Heart left ventricle (tissue), 16 donors: ENCODE measurements around the gene OR4D1. TPM values are rescaled to one million over a fixed set of nuclear protein-coding genes. Genes with fewer than 3 reads are reported as not detected.

Experiments
- ATAC-seq, 4 donors: fragments of 200-7000 bp; cut with Tn5 transposase; one replicate each; pipeline ENCODE4 v1.9.1; 2020 to 2022; ENCODE audit warnings: moderate library complexity in 4 of 4, mild to moderate bottlenecking in 3 of 4, moderate number of reproducible peaks in 1 of 4
- DNase-seq, 5 donors: peaks; one replicate each; pipeline ENCODE4 v3.0.0-alpha.2; 2020
- H3K27ac ChIP-seq, 12 donors: fragments of 200-600 bp; sonication (generic) in 4 of 12; one replicate each; pipeline versions ENCODE4 v1.5.0 to v1.8.0; 2016 to 2022; ENCODE audit warnings: mild to moderate bottlenecking in 2 of 12
- H3K27me3 ChIP-seq, 9 donors: fragments of 200-600 bp; sonication (generic) in 2 of 9; one replicate each; pipeline versions ENCODE4 v1.5.1 to v1.8.0; 2016 to 2022; ENCODE audit warnings: mild to moderate bottlenecking in 3 of 9
- H3K36me3 ChIP-seq, 9 donors: fragments of 200-600 bp; sonication (generic) in 2 of 9; one replicate each; pipeline versions ENCODE4 v1.5.0 to v1.8.0; 2018 to 2022; ENCODE audit warnings: mild to moderate bottlenecking in 2 of 9
- H3K4me1 ChIP-seq, 12 donors: fragments of 200-600 bp; sonication (generic) in 4 of 12; one replicate each; pipeline versions ENCODE4 v1.5.0 to v1.8.0; 2016 to 2022; ENCODE audit warnings: mild to moderate bottlenecking in 3 of 12
- H3K4me3 ChIP-seq, 12 donors: fragments of 200-600 bp; sonication (generic) in 4 of 12; one replicate each; pipeline versions ENCODE4 v1.5.0 to v1.8.0; 2017 to 2022; ENCODE audit warnings: mild to moderate bottlenecking in 9 of 12, moderate library complexity in 4 of 12
- H3K9me3 ChIP-seq, 12 donors: fragments of 200-600 bp; sonication (generic) in 4 of 12; one replicate each; pipeline versions ENCODE4 v1.5.0 to v1.8.0; 2016 to 2022; ENCODE audit warnings: mild to moderate bottlenecking in 1 of 12
- POLR2A ChIP-seq, 2 donors: fragments of 450-650 bp; IDR thresholded peaks; one replicate each; pipeline ENCODE4 v1.6.1; 2017; ENCODE audit warnings: antibody characterized with exemption in 2 of 2, mild to moderate bottlenecking in 2 of 2, moderate library complexity in 2 of 2
- WGBS, 4 donors: extraction: QIAGEN DNeasy Blood & Tissue Kit in 2 of 4; methylation state at CpG; one replicate each; pipeline versions ENCODE4 v1.1.5 to v1.1.7; 2013 to 2018; 5-methylcytosine and 5-hydroxymethylcytosine counted together
- intact Hi-C, 10 donors: fragments of 100-400 bp; cut with DNase I; formaldehyde crosslinking; loops; one replicate each; pipeline versions ENCODE4 v1.11.1 to v1.14.2; 2022
- polyA plus RNA-seq, 2 donors: library from polyadenylated mRNA; stranded (reverse); fragments of 200-250 nt; gene quantifications; one replicate each; pipeline ENCODE4 v1.2.3, GENCODE V29; 2013
- total RNA-seq, 9 donors: library from RNA; depleted of rRNA in 2 of 9; stranded (reverse); fragments of >200 nt in 2 of 9; fragmentation: NEBNext Ultra II Directional in 3 of 9; extraction: Animal tissue kit (Norgen Biotek cat#: 25700) in 3 of 9; gene quantifications; one replicate each; pipeline versions ENCODE4 v1.1.0 to v1.2.4, GENCODE V29; 2016 to 2023
- TF ChIP-seq, protein P1 (sequence below), 12 donors: fragments of 200-600 bp; sonication (generic) in 4 of 12; IDR thresholded peaks; one replicate each; pipeline versions ENCODE4 v1.5.0 to v1.8.0; 2018 to 2022; ENCODE audit warnings: antibody characterized with exemption in 12 of 12, mild to moderate bottlenecking in 5 of 12
- donor health status: ischemic (EF 13 %, LVEDD 7.1; RV severe dilation, severe dysfunction).
- donor health status: healthy with polysubstance abuse.
- donor health status: DM: no; HTN: yes; CAD: no.
- donor health status: DM: no; HTN: no; CAD: no.
- donor health status: ischemic (EF 25% LVEDD 6.9; RV normal size, moderate dysfunction).
- donor health status: ischemic (EF 25% LVEDD 5.7; RV mildly dilated, moderate dysfunction).
- donor health status: healthy.
- donor health status: DM: yes; HTN: yes; CAD: no.
- donor health status: ischemic (EF 35%, LVEDD 5.7; RV mildly dilated, moderate dysfunction).
- donor health status: nonischemic (EF 11% LVEDD 7.7; RV severe dilation, severe dysfunction).
- donor health status: DM: yes; HTN: yes; CAD: no.
- donor health status: PGD.
- donor health status: ischemic (EF 29% LVEDD 5.4; RV normal size, mild dysfunction).
- donor health status: nonischemic (EF 23%, LVEDD 6.1; RV moderate dilation, normal function).

OR4D1 gene
- total and polyA plus RNA-seq, 11 donors, result not detected

- WGBS, 4 donors, result 48 to 50% (median 48%) methylated on average over 3 of the region's 3 CpGs
- intact Hi-C loops, result no loop called here
- Histone ChIP-seq H3K4me1 (no peaks in the 10 kb centered on the region), H3K4me3 (no peak overlapping the region), H3K27me3 (peaks cover 0 to 24% (median 0%) of the 10 kb centered on the region in 9 donors), H3K36me3 (no peaks in the 10 kb centered on the region), H3K27ac (no peak overlapping the region), H3K9me3 (no peaks in the 10 kb centered on the region)
- TF ChIP-seq, protein P1, sequence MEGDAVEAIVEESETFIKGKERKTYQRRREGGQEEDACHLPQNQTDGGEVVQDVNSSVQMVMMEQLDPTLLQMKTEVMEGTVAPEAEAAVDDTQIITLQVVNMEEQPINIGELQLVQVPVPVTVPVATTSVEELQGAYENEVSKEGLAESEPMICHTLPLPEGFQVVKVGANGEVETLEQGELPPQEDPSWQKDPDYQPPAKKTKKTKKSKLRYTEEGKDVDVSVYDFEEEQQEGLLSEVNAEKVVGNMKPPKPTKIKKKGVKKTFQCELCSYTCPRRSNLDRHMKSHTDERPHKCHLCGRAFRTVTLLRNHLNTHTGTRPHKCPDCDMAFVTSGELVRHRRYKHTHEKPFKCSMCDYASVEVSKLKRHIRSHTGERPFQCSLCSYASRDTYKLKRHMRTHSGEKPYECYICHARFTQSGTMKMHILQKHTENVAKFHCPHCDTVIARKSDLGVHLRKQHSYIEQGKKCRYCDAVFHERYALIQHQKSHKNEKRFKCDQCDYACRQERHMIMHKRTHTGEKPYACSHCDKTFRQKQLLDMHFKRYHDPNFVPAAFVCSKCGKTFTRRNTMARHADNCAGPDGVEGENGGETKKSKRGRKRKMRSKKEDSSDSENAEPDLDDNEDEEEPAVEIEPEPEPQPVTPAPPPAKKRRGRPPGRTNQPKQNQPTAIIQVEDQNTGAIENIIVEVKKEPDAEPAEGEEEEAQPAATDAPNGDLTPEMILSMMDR (IDR thresholded peaks at IDR 0.05), result no peak
- no peak for TF ChIP-seq POLR2A (IDR thresholded peaks at IDR 0.05)
- no peak for ATAC-seq
- no peak for DNase-seq
These were observed 26.7 kb downstream of the OR4D1 start for GRCh38 chr17:58174871-58175270.

DNA sequence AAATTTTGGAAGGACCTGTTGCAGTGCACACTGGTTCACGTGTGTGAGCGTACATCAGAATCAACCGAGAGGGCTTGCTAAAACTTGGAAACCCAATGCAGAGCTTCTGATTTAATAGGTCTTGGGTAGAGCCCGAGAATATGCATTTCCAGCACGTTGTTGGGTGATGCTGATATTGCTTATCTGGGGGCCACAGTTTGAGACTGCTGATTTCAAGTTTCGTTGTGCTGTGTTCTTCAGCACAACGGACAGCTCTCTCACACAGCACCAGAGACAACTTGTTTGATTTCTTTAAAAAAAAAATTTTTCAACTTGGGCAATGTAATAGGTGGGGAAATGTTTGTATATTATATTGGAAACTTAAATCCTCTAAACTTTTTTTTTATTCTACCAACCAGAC, 28.0 kb downstream of the OR4D1 start:
- H3K4me3 ChIP-seq, result no peak overlapping the region
- no peaks in the 10 kb centered on the region for H3K9me3 ChIP-seq
- peaks cover 0 to 18% (median 0%) of the 10 kb centered on the region in 9 donors for H3K27me3 ChIP-seq
- DNase-seq (no peak), ATAC-seq (no peak)
- intact Hi-C loops, result no loop called here
- no peak for TF ChIP-seq POLR2A (IDR thresholded peaks at IDR 0.05)
- TF ChIP-seq, protein P1 (IDR thresholded peaks at IDR 0.05), result no peak
- WGBS, 4 donors, result 40 to 41% (median 40%) methylated on average over 7 of the region's 7 CpGs
- no peak overlapping the region for H3K27ac ChIP-seq
- H3K36me3 ChIP-seq, result no peaks in the 10 kb centered on the region
- no peaks in the 10 kb centered on the region for H3K4me1 ChIP-seq

DNA sequence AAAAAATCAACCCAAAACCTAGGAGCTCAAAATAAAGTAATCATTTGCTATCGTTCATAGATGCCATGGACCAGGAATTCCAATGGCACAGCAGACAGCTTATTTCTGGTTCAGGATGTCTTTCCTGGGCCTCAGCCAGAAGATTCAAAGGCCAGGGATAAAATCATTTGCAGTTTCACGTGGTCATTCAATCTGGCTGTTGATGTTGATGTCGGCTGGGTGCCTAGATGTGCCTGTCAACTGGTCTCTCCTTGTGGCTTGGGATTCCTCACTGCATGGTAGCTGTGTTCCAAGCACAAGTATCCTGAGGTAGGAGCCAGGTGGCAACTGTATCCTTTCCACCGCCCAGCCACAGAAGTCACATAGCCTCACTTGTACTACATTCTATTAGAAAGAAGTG, 33.6 kb downstream of the OR4D1 start:
- Histone ChIP-seq H3K9me3 (no peaks in the 10 kb centered on the region), H3K4me3 (no peak overlapping the region), H3K27ac (no peak overlapping the region), H3K27me3 (peaks cover 0 to 16% (median 0%) of the 10 kb centered on the region in 9 donors), H3K4me1 (no peaks in the 10 kb centered on the region), H3K36me3 (no peaks in the 10 kb centered on the region)
- no peak for DNase-seq
- 56 to 69% (median 66%) methylated on average over 4 of the region's 4 CpGs for WGBS, 4 donors
- intact Hi-C loops, result no loop called here
- TF ChIP-seq, protein P1 (IDR thresholded peaks at IDR 0.05), result no peak
- no peak for TF ChIP-seq POLR2A (IDR thresholded peaks at IDR 0.05)
- ATAC-seq, result no peak

DNA sequence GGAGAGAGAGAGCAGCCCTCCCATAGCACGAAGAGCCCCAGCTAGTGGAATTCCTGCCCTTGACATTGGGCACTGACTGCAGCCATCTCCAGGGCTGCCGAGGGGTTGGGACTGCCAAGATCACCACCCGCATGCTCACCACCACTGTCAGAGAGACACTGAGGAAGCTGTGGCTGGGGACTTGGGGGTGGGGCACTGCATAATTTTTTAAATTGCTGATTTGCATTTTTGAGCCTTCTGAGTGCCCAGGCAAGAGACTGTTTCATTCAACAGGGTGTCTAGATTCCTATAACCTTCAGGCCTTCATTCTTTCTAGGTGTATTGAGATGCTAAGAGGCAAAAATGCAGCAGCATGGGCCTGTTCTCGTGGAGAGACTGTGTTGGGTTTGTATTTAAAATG, 35.3 kb downstream of the OR4D1 start:
- intact Hi-C loops, result no loop called here
- H3K36me3 ChIP-seq, result no peaks in the 10 kb centered on the region
- ATAC-seq (no peak), DNase-seq (no peak)
- no peak overlapping the region for H3K4me3 ChIP-seq
- H3K9me3 ChIP-seq, result no peaks in the 10 kb centered on the region
- no peak for TF ChIP-seq POLR2A (IDR thresholded peaks at IDR 0.05)
- TF ChIP-seq, protein P1 (IDR thresholded peaks at IDR 0.05), result no peak
- peaks cover 0 to 14% (median 0%) of the 10 kb centered on the region in 9 donors for H3K27me3 ChIP-seq
- H3K27ac ChIP-seq, result no peak overlapping the region
- 65 to 92% (median 81%) methylated on average over 4 of the region's 4 CpGs for WGBS, 4 donors
- no peaks in the 10 kb centered on the region for H3K4me1 ChIP-seq
